Astrocyte of the spinal cord (primary cell): ENCODE measurements around the gene GNAO1.

Experiments used
- DNase-seq: peaks from one replicate; pipeline ENCODE4 v3.0.0; 2011; ENCODE audit warnings: low read depth, low spot score
- H3K4me3 ChIP-seq: 2 replicates; pipeline ENCODE4 v1.5.1; 2011; ENCODE audit warnings: low read depth, mild to moderate bottlenecking, low read length, moderate library complexity
- in situ Hi-C: cut with HindIII; loops from 2 replicates; pipeline ENCODE4 v1.10.0; 2017; ENCODE audit warnings: low sequenced_read_pairs
- TF ChIP-seq, protein P1 (sequence below): IDR thresholded peaks from 2 replicates; pipeline ENCODE4 v1.5.1; 2012; ENCODE audit warnings: low read depth, mild to moderate bottlenecking, low read length, inconsistent platforms

GNAO1 gene

DNA sequence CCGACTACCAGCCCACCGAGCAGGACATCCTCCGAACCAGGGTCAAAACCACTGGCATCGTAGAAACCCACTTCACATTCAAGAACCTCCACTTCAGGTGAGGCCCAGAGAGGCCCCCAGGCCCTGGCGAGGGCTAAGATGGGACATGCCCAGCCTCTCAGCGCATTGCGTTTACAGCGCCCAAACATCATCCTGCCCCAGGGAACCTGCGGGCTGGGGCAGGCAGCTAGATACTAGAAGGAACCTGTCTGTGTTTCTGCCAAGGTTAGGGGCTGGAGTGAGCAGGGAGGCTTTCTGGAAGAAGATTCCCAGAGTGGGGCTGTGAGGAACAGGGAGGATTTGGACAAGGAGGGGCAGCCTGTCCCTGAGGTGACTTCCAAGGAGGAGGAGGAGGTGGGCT lies 143.5 kb downstream of the GNAO1 start:
- TF ChIP-seq, protein P1, sequence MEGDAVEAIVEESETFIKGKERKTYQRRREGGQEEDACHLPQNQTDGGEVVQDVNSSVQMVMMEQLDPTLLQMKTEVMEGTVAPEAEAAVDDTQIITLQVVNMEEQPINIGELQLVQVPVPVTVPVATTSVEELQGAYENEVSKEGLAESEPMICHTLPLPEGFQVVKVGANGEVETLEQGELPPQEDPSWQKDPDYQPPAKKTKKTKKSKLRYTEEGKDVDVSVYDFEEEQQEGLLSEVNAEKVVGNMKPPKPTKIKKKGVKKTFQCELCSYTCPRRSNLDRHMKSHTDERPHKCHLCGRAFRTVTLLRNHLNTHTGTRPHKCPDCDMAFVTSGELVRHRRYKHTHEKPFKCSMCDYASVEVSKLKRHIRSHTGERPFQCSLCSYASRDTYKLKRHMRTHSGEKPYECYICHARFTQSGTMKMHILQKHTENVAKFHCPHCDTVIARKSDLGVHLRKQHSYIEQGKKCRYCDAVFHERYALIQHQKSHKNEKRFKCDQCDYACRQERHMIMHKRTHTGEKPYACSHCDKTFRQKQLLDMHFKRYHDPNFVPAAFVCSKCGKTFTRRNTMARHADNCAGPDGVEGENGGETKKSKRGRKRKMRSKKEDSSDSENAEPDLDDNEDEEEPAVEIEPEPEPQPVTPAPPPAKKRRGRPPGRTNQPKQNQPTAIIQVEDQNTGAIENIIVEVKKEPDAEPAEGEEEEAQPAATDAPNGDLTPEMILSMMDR: no peak
- DNase-seq: no peak
- H3K4me3 ChIP-seq: no peak overlapping the region
- in situ Hi-C loops: no loop called here

DNA sequence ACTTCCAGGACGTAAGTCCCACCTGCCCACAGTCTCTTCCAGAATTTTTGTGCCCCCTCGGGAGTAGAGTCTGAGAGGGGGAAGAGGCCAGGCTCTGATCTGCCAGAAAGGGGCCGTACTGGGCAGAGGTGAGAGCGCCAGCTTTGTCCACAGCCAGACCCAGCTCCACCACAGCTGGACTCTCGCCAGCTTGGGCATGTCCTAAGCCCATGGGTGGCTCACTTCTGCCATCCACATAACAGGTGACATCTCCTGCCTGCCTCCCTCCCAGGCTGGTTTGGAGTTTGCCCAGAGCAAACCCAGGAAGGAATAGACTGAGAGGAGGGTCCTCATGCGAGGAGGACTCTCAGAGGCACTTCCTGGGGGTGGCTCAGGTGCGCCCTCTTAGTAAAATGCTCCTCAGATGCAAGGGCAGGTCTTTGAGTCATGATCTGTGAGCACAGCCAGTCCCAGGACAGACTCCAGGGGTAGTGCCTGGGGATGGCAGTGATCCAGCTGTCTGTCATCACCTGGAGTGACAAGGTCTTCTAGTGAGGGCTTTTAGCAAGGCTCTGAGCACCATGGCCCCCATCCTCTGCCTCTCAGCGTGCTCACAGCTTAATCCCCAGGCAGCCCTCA lies 144.9 kb downstream of the GNAO1 start:
- TF ChIP-seq, protein P1: no peak
- in situ Hi-C loops: no loop called here
- no peak for DNase-seq

DNA sequence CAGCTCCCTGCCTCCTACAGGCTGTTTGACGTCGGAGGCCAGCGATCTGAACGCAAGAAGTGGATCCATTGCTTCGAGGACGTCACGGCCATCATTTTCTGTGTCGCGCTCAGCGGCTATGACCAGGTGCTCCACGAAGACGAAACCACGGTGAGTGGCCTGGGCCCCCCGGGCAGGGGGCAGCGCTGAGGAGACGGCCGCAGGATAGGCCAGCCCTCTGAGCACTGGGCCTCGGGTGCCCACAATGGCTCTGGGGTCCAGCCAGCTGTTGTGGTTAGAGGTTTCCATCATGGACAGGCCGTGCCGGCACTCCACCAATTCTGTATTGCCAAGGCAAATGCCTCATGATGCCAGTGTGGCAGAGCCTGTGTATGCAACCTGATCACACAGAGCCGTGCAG lies 145.4 kb downstream of the GNAO1 start:
- TF ChIP-seq, protein P1: no peak
- in situ Hi-C loops: no loop called here
- no peak for DNase-seq

More for the DNA sequence above, 144.9 kb downstream of the GNAO1 start:
- no peak overlapping the region for H3K4me3 ChIP-seq

DNA sequence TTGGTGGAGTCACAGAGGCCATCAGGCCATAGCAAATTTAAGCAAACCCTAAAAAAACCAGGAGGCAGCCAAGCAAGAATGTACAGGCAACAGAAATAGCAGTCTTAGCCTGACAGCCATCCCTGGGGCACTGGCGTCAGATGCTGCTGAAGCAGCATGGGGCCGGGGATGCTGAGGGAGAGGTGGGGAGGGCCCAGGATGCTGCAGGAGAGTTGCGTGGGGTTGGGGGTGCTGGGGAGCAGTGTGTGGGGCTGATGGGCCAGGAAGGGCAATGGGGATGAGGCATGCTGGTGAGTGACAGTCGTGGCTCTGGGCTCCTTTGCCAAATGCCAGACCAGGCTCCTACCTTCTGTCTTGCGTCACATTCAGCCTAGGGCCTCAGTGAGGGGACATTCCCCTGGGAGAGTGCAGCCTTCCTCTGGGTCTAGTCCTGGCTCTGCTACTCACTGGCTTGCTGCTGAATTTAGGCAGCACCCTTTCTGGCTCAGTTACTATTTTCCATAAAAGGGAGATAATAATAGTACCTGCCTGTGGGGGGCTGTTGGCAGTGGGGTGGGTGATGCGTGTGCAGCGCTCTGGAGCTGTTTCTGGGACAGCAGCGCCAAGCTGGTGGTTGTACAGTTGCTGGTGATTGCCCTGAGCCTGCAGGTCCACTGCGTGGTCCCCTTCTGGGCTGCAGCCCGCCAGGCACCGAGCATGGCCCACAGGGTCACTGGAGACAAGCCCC lies 146.0 kb downstream of the GNAO1 start:
- TF ChIP-seq, protein P1: no peak
- in situ Hi-C loops: no loop called here
- no peak for DNase-seq
- H3K4me3 ChIP-seq: no peak overlapping the region

More for the DNA sequence above, 145.4 kb downstream of the GNAO1 start:
- H3K4me3 ChIP-seq: no peak overlapping the region

DNA sequence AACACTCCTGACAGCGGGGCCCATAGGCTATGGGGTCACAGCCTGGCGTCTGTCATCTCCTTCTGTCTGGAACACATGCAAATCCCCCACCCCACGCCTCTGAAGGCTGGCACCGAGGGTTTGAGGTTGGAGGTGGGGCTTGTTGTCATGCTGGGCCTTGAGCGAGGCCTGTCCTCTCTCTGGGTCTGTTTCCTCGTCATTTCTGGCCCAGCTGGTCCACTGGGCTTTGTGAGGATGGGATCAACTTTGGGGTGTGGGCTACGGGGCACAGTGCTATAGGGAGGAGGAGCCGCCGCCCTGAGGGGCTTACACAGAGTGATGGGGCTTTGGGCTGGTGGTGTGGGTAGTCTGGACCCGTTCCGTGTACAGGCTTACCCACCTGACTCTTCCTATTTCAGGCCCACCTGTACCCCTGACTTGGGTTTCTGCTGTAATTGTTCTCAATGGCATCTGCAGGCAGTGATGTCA lies 146.6 kb downstream of the GNAO1 start:
- in situ Hi-C loops: no loop called here
- no peak overlapping the region for H3K4me3 ChIP-seq
- TF ChIP-seq, protein P1: no peak

DNA sequence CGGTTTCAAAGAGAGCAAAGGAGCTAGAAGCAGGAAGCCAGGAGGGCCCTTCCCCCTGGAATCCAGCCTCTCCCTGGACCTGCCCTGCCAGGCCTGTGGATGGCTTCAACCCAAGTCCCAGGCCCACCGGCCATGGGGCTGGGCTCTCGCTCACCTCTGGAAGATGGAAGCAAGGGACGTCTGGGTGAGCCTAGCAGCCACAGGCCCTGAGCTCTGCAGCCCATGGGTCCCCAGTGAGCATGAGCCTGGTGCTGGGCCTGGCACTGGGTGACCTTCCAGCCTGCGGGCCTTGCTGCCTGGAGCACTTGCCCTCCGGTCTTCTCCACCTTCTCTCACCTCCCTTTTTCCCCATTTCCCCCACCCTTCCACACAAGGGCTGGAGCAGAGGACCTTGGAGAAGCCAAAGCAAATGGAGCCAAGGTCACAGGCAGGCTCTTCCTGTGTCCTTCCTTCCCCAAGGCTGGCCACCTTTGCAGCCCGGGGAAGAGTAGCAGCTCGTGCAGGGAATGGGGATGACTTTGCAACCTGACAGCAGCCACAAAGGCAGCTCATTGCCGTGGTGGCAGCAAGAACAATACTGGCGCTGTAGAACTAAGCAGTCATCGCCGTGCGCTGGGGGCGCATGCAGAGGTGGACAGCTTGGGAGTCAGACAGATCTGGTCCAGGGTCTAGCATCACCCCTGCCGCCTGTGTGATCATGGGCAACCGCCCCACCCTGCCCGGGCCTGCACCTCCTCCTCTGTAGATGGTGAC lies 147.5 kb downstream of the GNAO1 start:
- no peak for DNase-seq
- in situ Hi-C loops: no loop called here
- TF ChIP-seq, protein P1: no peak
- H3K4me3 ChIP-seq: no peak overlapping the region

More for the DNA sequence above, 146.6 kb downstream of the GNAO1 start:
- no peak for DNase-seq
